OCI-LY3 (cell line): ENCODE data around the gene SLC24A4.

Experiments
- H2AFZ ChIP-seq: fragments of 200-600, 300-600 bp; shearing (Covaris generic); 2 replicates; pipeline ENCODE4 v1.6.0; 2014; ENCODE audit warnings: antibody characterized with exemption, low read depth, low read length
- H3K27ac ChIP-seq: fragments of 200-600, 300-600 bp; sonication (generic); 2 replicates; pipeline ENCODE4 v1.5.1; 2014; ENCODE audit warnings: mild to moderate bottlenecking, low read length, moderate library complexity, mixed read lengths
- H3K27me3 ChIP-seq: fragments of 200-600, 300-600 bp; sonication (generic); 2 replicates; pipeline ENCODE4 v1.6.1; 2014; ENCODE audit warnings: low read depth, low read length, mixed read lengths
- H3K36me3 ChIP-seq: fragments of 200-600, 300-600 bp; sonication (generic); replicated peaks from 2 replicates; pipeline ENCODE3; 2014; ENCODE audit warnings: low read depth, low read length, mixed read lengths
- H3K4me1 ChIP-seq: fragments of 300-600, 200-600 bp; sonication (generic); 2 replicates; pipeline ENCODE4 v1.6.1; 2014; ENCODE audit warnings: low read length, mixed read lengths
- H3K4me2 ChIP-seq: fragments of 200-600, 300-600 bp; sonication (generic); 2 replicates; pipeline ENCODE4 v1.6.1; 2014; ENCODE audit warnings: low read length, mixed read lengths
- H3K4me3 ChIP-seq: fragments of 300-600, 200-600 bp; sonication (generic); 2 replicates; pipeline ENCODE4 v1.5.1; 2014; ENCODE audit warnings: antibody characterized with exemption, mild to moderate bottlenecking, low read length, moderate library complexity
- H3K79me2 ChIP-seq: fragments of 300-600, 200-600 bp; shearing (Covaris generic); 2 replicates; pipeline ENCODE4 v1.6.1; 2014; ENCODE audit warnings: mild to moderate bottlenecking, low read length, mixed read lengths
- H3K9ac ChIP-seq: fragments of 300-600, 200-600 bp; shearing (Covaris generic); 2 replicates; pipeline ENCODE4 v1.6.0; 2014; ENCODE audit warnings: mild to moderate bottlenecking, low read length, moderate library complexity
- H3K9me3 ChIP-seq: fragments of 200-600, 300-600 bp; shearing (Covaris generic); 2 replicates; pipeline ENCODE4 v1.6.1; 2014; ENCODE audit warnings: low read length, mixed read lengths; ENCODE audit not compliant: insufficient read depth
- H4K20me1 ChIP-seq: fragments of 200-600, 300-600 bp; sonication (generic); 2 replicates; pipeline ENCODE4 v1.6.1; 2016; ENCODE audit warnings: low read length, mixed read lengths; ENCODE audit not compliant: insufficient read depth
- CTCF ChIP-seq: fragments of 200-600, 300-600 bp; sonication (generic); IDR thresholded peaks from 2 replicates; pipeline ENCODE4 v1.5.1; 2014; ENCODE audit warnings: antibody characterized with exemption, low read length, low read depth
- EZH2phosphoT487 ChIP-seq: fragments of 200-600 bp; shearing (Covaris generic); IDR thresholded peaks from 2 replicates; pipeline ENCODE4 v1.6.1; 2018; ENCODE audit warnings: antibody characterized with exemption, mixed run types, low read depth

Gene SLC24A4

DNA sequence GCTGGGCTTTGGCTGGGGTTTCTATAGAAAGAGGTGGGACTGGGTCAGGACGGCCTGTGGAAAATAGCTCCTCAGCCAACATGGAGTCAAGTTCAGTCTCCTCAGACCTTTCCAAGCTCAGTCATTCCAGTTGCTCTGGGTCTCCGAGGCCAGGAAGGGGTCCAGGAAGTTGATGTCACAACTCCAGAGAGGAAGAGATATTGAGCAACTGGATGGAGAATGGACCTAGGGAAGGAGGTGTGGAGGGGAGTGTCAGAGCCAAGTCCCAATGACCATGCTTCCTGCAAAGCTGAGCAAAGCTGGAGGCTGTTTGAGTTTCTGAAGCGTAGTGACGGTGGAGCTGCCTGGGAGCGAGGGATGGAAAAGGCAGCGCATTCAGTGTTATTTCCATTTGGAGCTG, 86.1 kb downstream of the SLC24A4 start:
- Histone ChIP-seq H3K9me3 (peaks cover 9% of the 10 kb centered on the region; the same call in 1 of the 2 replicates), H3K27me3 (no peaks in the 10 kb centered on the region), H3K4me3 (no peak overlapping the region), H2AFZ (no peak overlapping the region), H3K4me2 (no peak overlapping the region), H3K4me1 (peaks cover 9% of the 10 kb centered on the region), H4K20me1 (no peaks in the 10 kb centered on the region), H3K36me3 (peaks cover 2% of the 10 kb centered on the region), H3K27ac (no peak overlapping the region), H3K79me2 (no peaks in the 10 kb centered on the region), H3K9ac (no peak overlapping the region)
- TF ChIP-seq EZH2phosphoT487 (no peak), CTCF (no peak)

GRCh38 chr14:92411135-92411534, 88.2 kb downstream of the SLC24A4 start:
- no peaks in the 10 kb centered on the region for H3K79me2 ChIP-seq
- H4K20me1 ChIP-seq: no peaks in the 10 kb centered on the region

GRCh38 chr14:92411941-92412340, 89.0 kb downstream of the SLC24A4 start:
- Histone ChIP-seq H3K27ac (no peak overlapping the region), H3K4me2 (no peak overlapping the region), H3K27me3 (no peaks in the 10 kb centered on the region), H3K36me3 (no peaks in the 10 kb centered on the region), H3K79me2 (no peaks in the 10 kb centered on the region), H3K9ac (no peak overlapping the region), H4K20me1 (no peaks in the 10 kb centered on the region), H3K9me3 (no peaks in the 10 kb centered on the region), H3K4me1 (peaks cover 21% of the 10 kb centered on the region), H3K4me3 (no peak overlapping the region), H2AFZ (no peak overlapping the region)
- TF ChIP-seq CTCF: no peak
- TF ChIP-seq EZH2phosphoT487: no peak

More at GRCh38 chr14:92411135-92411534, 88.2 kb downstream of the SLC24A4 start:
- no peak overlapping the region for H2AFZ ChIP-seq
- H3K27me3 ChIP-seq: no peaks in the 10 kb centered on the region
- H3K9me3 ChIP-seq: peaks cover 5% of the 10 kb centered on the region; the same call in 1 of the 2 replicates
- TF ChIP-seq EZH2phosphoT487 (no peak), CTCF (no peak)
- no peak overlapping the region for H3K4me3 ChIP-seq
- H3K36me3 ChIP-seq: peaks cover 2% of the 10 kb centered on the region
- H3K27ac ChIP-seq: no peak overlapping the region
- peaks cover 21% of the 10 kb centered on the region for H3K4me1 ChIP-seq
- H3K9ac ChIP-seq: no peak overlapping the region
- no peak overlapping the region for H3K4me2 ChIP-seq

- no peaks in the 10 kb centered on the region for H3K9me3 ChIP-seq
- H3K27me3 ChIP-seq: no peaks in the 10 kb centered on the region
- H3K4me1 ChIP-seq: peaks cover 15% of the 10 kb centered on the region
- H3K4me2 ChIP-seq: no peak overlapping the region
- no peak overlapping the region for H2AFZ ChIP-seq
- H4K20me1 ChIP-seq: no peaks in the 10 kb centered on the region
- H3K9ac ChIP-seq: no peak overlapping the region
- no peak overlapping the region for H3K4me3 ChIP-seq
- H3K27ac ChIP-seq: no peak overlapping the region
- no peaks in the 10 kb centered on the region for H3K36me3 ChIP-seq
- H3K79me2 ChIP-seq: no peaks in the 10 kb centered on the region
- TF ChIP-seq CTCF (no peak), EZH2phosphoT487 (no peak)
Observed at GRCh38 chr14:92412912-92413311, 89.9 kb downstream of the SLC24A4 start.
